Uterus (tissue), 2 donors: Measurements from ENCODE around the gene PTGS1.

Source experiments
- CTCF ChIP-seq, 4 experiments: fragments of 200-600 bp in 2 of 4; fragments of 450-650 bp in 2 of 4; sonication (generic) in 2 of 4; IDR thresholded peaks; one replicate each; pipeline ENCODE4 v1.5.1; 2016 to 2019; ENCODE audit warnings: antibody characterized with exemption in 4 of 4, mild to moderate bottlenecking in 2 of 4, moderate library complexity in 1 of 4
- POLR2A ChIP-seq, 2 donors: fragments of 450-650 bp; IDR thresholded peaks; one replicate each; pipeline ENCODE4 v1.6.1; 2016; ENCODE audit warnings: antibody characterized with exemption in 2 of 2, mild to moderate bottlenecking in 1 of 2, moderate library complexity in 1 of 2

- TF ChIP-seq CTCF (IDR thresholded peaks at IDR 0.05) (no peak), POLR2A (IDR thresholded peaks at IDR 0.05) (no peak)
Measured at GRCh38 chr9:122347348-122348287, 23.2 kb upstream of the PTGS1 start.
